Hematopoietic multipotent progenitor cell treated with erythropoietin and hydrocortisone succinate and interleukin-3 and kit ligand, for 4 days (in vitro differentiated cells): ENCODE results near the gene EXTL2.
"Not testable (repeated sequence)": the region's sequence is repeated elsewhere in the genome, so short reads cannot be mapped to it uniquely, and the experiment has no call there.

ENCODE experiments used
- DNase-seq: peaks from one replicate; pipeline ENCODE4 v3.0.0-alpha.2; 2015

EXTL2 gene

DNA sequence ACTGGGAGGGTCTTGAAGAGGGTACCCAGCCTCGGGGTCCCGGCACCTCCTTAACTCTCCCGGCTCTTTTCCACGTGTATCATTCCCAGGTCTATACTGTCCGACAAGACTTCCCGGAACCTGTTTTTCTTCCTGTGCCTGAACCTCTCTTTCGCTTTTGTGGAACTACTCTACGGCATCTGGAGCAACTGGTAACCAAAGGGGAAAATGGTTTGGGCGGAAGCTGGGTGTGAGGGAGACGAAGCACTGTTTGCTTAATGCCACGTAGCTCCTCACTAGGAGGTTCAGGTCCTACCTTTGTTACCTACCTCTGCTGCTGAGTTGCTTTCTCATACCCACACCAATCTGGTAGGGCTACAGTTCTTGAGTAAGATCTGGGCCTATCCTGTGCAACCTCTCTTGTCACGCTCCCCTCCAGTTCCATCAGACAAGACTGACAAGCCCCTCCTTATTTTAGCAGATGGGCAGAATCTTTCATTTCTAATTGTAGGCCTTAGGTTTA is 1.9 kb upstream of the EXTL2 start:
- DNase-seq = peak; percentile 88

GRCh38 chr1:100895540-100896480 is 1.2 kb upstream of the EXTL2 start, which contains the start of gene SLC30A7:
Gene SLC30A7 (plus strand): TSS chr1:100896090. CDS start chr1:100896263, 173 bp downstream.
- DNase-seq = peak; percentile 97

DNA sequence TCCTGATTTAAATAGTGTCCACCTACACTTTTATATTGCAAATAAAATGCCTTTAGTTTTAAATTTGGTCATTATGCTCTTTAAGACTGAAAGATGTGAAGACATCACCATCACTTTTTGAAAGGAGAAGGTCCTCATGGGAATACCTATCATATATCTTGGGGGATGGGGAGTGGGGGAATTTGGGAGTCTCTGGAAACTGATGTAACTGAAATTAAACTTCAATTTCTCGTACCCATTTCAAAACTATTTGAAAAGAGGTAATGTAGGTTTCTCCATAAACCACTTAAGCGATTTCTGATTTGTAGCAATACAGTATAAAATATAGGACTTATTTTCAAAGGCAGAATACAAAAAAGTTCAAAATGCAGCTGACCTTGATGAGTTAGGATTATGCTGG is 924 bp downstream of the EXTL2 start:
- DNase-seq = no peak

- DNase-seq = no peak
These were observed 2.1 kb downstream of the EXTL2 start for GRCh38 chr1:100892554-100892953.

- DNase-seq = no peak
These were observed 3.3 kb downstream of the EXTL2 start for GRCh38 chr1:100891380-100891779.

DNA sequence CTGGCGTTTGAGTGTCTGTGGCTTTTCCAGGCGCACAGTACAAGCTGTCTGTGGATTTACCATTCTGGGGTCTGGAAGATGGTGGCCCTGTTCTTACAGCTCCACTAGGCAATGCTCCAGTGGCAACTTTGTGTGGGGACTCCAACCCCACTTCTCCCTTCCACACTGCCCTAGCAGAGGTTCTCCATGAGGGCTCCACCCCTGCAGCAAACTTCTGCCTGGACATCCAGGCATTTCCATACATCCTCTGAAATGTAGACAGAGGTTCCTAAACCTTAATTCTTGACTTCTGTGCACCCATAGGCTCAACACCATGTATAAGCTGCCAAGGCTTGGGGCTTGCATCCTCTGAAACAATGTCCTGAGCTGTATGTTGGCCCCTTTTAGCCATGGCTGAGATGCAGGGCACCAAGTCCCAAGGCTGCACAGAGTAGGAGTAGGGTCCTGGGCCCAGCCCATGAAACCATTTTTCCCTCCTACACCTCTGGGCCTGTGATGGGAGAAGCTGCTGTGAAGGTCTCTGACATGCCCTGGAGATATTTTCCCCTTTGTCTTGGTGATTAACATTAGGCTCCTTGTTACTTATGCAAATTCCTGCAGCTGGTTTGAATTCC is 4.7 kb downstream of the EXTL2 start:
- DNase-seq = not testable (repeated sequence)

DNA sequence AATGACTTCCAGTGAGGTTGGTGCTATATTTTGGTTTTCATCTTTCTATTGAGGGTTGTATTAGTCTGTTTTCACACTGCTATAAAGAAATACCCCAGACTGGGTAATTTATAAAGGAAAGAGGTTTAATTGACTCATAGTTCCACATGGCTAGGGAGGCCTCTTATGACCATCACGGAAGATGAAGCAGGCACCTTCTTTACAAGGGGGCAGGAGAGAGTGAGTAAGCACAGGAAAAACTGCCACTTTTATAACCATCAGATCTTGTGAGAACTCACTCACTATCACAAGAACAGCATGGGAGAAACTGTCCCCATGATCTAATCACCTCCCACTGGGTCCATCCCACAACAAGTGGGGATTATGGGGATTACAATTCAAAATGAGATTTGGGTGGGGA is 5.6 kb downstream of the EXTL2 start:
- not testable (repeated sequence) for DNase-seq

DNA sequence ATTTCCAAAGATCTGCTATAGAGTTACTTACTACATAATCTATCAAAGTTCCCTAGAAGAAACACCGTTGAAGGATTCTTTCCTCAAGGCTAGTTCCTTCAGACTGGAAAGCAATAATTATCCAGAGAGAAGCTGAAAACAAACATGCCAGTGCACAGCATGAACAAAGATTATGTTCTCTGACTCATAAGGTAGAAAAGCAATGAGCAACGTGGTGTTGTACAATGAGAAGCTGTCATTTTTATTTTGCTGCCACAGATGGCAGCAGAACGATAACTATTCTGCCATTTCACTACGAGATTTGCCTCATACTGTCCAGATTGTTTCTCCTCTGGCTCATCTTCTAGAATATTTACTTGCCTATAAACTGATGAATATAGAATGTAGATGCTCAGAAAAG is 10.7 kb downstream of the EXTL2 start:
- DNase-seq = peak; percentile 37

GRCh38 chr1:100882698-100883097 is 11.9 kb downstream of the EXTL2 start:
- peak; percentile 81 for DNase-seq

- DNase-seq = no peak
These were observed 13.0 kb downstream of the EXTL2 start for GRCh38 chr1:100881687-100882086.

GRCh38 chr1:100879422-100879821 is 15.2 kb downstream of the EXTL2 start:
- peak; percentile 22 for DNase-seq

DNA sequence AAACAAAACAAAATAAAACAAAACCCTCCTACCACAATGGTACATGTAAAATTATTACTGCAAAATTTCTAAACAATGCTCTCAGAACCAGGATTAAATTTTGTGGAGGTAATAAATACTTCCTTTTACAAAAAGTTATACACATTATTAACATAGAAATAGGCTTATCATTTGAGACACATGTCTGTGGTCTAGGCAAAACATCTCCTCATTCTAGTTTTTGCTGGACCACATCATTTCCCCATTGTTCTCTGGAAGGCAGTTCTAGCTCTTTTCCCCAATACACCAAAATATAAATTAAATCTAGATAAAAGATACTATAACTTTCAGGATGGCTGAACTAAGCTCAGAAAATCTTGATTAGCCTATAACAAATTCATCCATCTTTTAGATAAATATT is 18.4 kb downstream of the EXTL2 start:
- peak; percentile 59 for DNase-seq

DNA sequence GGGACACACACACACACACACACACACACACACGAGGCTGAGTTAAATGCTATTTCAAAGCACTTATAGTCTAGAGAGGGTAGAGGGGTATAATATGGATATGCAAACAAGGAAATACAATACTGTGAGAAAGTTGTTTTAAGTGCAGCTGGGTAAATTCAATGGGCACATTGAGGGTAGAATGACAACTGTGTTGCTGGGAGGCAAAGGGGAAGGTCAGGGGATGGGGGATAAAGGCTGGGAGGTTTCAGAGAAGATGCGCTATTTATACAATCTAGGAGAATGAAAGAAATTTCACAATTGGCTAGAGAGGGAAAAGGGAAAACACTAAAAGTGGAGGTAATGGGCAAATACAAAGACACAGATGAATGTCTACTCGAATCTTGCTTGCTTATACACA is 19.4 kb downstream of the EXTL2 start:
- DNase-seq = no peak

DNA sequence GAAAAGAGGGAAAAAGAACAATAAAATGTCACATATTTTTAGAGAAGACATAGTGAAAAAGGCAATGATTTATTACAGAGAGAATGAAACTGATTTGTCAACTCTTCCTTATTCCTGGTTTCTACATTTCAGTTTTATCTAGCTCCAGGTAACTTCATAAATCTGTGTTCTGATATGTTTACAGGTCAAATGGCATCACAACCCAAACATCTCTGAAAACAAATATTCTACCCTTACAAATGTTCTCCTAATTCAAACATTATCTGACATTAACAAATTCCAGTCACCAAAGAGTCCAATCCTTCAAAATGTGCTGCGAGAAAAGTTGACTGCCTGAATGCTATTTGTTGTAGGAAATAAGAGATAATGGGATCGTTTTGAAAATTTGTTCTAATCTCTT is 20.2 kb downstream of the EXTL2 start:
- DNase-seq = no peak

GRCh38 chr1:100869996-100870395 is 24.6 kb downstream of the EXTL2 start:
- no peak for DNase-seq

DNA sequence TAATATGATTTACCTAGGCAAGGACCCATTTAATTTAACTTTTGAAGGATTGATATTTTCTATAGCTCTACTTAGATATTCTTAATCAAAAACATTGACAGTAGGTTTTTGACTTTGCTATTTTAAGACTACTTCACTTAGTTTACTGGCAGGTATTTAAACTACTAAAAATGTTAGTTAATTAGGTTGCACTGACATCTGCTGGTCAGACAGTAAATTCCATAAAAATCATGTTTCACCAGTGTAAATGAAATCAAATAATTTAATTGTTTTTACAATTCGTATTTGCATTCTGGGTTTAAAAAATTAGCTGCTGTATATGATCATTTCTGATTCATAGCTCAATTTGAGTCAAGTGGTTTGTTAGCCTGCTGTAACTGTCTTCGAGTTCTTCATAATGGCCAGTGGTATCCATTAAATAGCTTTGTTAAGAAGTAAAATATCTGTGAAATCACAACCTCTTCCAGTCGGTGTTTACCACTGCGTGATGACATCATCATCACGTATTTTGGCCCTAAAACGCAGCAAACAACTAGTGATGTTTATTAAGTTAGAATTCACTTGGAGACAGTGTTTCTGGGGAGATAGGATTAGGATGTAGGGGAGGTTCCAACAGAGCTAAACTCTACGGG is 26.2 kb downstream of the EXTL2 start:
- peak; percentile 73 for DNase-seq

DNA sequence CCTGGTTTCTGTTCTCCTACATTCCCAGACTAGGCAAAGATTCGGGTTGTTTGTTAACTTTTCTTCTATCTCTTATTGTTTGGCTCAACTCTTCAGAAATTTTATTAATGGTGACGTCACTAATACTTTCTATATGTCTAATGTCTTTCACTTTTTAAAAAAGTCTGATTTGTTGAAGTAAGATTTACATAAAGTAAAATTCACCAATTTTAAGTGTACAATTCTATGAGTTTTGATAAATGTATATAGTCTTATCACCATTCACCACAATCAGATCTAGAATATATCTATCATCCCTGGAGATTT is 27.8 kb downstream of the EXTL2 start:
- no peak for DNase-seq

DNA sequence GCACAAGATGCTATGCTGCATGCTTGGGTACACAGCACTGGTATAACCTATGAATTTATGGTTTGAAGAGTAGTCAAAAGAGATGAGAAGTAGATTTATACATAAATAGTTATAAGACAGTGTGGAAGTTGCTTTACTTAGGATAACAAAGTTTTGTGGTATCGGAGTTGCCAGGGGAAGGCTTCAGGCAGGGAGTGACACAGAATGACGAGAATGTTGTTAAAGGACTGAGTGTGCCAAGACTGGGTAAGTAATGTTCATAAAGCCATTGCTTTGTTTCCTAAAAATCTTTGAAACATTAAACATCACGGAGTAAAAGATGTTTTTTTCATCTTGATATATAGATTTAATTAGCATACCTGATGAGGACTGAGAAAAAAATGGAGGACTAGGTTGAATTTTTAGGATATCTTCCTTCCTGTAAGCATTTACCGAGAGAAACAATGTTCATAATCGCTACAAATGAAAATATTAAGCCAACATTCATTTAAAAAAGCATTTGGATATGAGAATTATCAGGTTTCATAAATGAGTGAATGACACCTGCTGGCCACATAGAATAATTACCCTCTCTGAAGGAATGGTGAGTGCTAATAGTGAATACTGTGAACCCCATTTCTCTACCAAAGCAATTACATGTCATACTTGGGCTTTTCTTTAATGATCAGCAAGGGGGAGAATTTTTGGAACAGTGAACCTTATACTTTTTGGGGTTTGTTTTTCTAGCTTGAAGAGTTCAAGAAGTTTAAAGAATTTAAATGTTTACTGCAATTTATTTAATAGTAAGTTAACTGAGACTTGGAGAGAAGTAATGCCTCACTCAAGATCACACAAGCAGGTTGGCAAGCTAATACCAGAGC is 28.4 kb downstream of the EXTL2 start:
- peak; percentile 85 for DNase-seq

GRCh38 chr1:100862591-100862990 is 32.1 kb downstream of the EXTL2 start:
- no peak for DNase-seq

DNA sequence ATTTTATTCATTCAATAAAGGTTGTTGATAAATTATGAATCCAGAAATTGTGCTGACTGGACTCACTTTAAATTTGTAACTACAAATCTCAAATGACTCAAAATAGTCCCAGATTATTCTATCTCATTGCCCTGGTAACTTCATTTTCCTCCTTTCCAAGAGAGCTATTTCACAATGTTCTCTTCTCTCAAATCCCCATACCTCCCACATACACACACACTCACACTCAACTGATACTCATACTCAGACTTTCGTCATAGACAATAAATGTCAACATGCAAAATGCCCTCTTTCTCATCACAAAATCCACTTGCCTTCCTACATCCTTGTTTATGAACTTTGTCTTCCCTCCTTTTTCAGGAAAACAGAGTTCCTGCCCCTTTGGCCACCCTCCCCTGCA is 33.3 kb downstream of the EXTL2 start:
- no peak for DNase-seq

- DNase-seq = no peak
These were observed 34.1 kb downstream of the EXTL2 start for GRCh38 chr1:100860397-100860991.

- not testable (repeated sequence) for DNase-seq
These were observed 39.5 kb downstream of the EXTL2 start for GRCh38 chr1:100855116-100855515.
